Lung (tissue), 12 donors: ENCODE data around the gene CDKN2D. TPM values are rescaled to one million over a fixed set of nuclear protein-coding genes. Genes with fewer than 3 reads are reported as not detected.

Experiments
- ATAC-seq: fragments of 200-7000 bp; cut with Tn5 transposase; one replicate; pipeline ENCODE4 v1.9.1; 2020; ENCODE audit warnings: moderate number of reproducible peaks; ENCODE audit not compliant: insufficient read depth, low FRiP score
- DNase-seq, 3 donors: peaks; one replicate each; pipeline ENCODE4 v3.0.0-alpha.2; 2013 to 2017
- H3K27ac ChIP-seq, 2 donors: one replicate each; pipeline ENCODE4 v1.5.1; 2013; ENCODE audit warnings: mild to moderate bottlenecking in 2 of 2, moderate library complexity in 2 of 2, control low read depth in 1 of 2, inconsistent platforms in 1 of 2, low read depth in 1 of 2, low read length in 1 of 2
- H3K27me3 ChIP-seq, 3 donors: one replicate each; pipeline ENCODE4 v1.5.1; 2013; ENCODE audit warnings: low read length in 2 of 3; ENCODE audit not compliant: control insufficient read depth in 3 of 3, insufficient read depth in 3 of 3
- H3K36me3 ChIP-seq, 4 donors: one replicate each; pipeline ENCODE4 v1.5.1; 2013; ENCODE audit warnings: low read length in 4 of 4, mild to moderate bottlenecking in 1 of 4, moderate library complexity in 1 of 4; ENCODE audit not compliant: control insufficient read depth in 4 of 4, insufficient read depth in 4 of 4
- H3K4me1 ChIP-seq, 5 donors: one replicate each; pipeline ENCODE4 v1.5.1; 2013; ENCODE audit warnings: low read length in 5 of 5, mild to moderate bottlenecking in 2 of 5, moderate library complexity in 1 of 5; ENCODE audit not compliant: control insufficient read depth in 5 of 5, insufficient read depth in 5 of 5
- H3K4me3 ChIP-seq: one replicate; pipeline ENCODE4 v1.5.1; 2013; ENCODE audit warnings: mild to moderate bottlenecking, control low read depth, moderate library complexity
- H3K9ac ChIP-seq, 2 donors: one replicate each; pipeline ENCODE4 v1.5.1; 2013; ENCODE audit warnings: low read length in 2 of 2, control low read depth in 1 of 2; ENCODE audit not compliant: insufficient read depth in 1 of 2
- H3K9me3 ChIP-seq, 4 donors: one replicate each; pipeline ENCODE4 v1.5.1; 2013; ENCODE audit warnings: low read length in 3 of 4, mild to moderate bottlenecking in 1 of 4, moderate library complexity in 1 of 4; ENCODE audit not compliant: control insufficient read depth in 4 of 4, insufficient read depth in 3 of 4
- WGBS, 2 donors: extraction: QIAGEN DNeasy Blood & Tissue Kit; methylation state at CpG; one replicate each; pipeline ENCODE4 v1.1.7; 2013; 5-methylcytosine and 5-hydroxymethylcytosine counted together
- polyA plus RNA-seq, 2 donors: library from polyadenylated mRNA; stranded (reverse); fragments of 200-250 nt; gene quantifications; one replicate each; pipeline ENCODE4 v1.2.1, GENCODE V29; 2013
- total RNA-seq, 2 donors: library from RNA; depleted of rRNA in 1 of 2; stranded (reverse); fragments of >200 nt in 1 of 2; gene quantifications; one replicate each; pipeline ENCODE4 v1.2.1, GENCODE V29; 2014 to 2021
- TF ChIP-seq, protein P1 (sequence below): IDR thresholded peaks from 2 replicates; pipeline ENCODE4 v1.5.1; 2012; ENCODE audit warnings: mild to moderate bottlenecking; ENCODE audit errors: control extremely low read depth, extremely low read depth
- donor health status: control.
- donor health status: control.
- donor health status: Bipolar disorder and iron deficiency.
- donor health status: healthy.
- donor health status: DM: yes; HTN: yes; CAD: no.

The CDKN2D gene
- total and polyA plus RNA-seq, 4 donors: 12.5 to 74.9 (median 13.9) TPM

DNA sequence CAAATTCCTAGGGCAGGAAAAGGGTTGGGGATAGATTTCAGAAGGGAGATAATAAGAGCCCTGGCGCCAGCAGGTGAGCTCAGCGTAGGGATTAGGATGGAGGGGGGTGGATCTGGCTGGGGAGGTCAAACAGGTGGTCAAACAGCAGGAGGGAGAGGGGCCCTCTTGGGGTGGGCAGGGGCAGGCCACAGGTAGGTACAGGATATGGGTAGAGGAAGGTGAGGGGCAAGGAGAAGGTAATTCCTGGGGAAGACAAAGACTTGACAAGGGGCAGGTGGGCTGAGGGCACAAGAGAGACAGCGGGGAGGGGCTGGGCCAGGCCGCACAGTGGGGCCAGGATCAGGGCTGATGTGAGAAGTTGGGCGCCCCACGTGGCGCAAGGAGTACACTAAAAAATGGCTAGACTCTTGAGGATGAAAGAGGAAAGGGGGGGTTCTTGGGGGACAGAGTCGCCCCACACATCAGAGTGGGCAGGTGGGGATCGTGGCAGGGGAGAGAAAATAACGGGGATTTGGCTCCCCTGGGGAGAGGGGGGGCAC lies 3.7 kb downstream of the CDKN2D start:
- H3K4me3 ChIP-seq: peak overlapping the region; percentile 88
- ATAC-seq: no peak
- peak; percentile 43 to 57 (median 54) for DNase-seq
- H3K27ac ChIP-seq: peak overlapping the region; percentile 84 to 89
- 10 to 18% methylated on average over 9 to 10 of the region's 10 CpGs for WGBS, 2 donors
- H3K36me3 ChIP-seq: peaks cover 3 to 13% (median 5%) of the 10 kb centered on the region in 4 donors
- TF ChIP-seq, protein P1, sequence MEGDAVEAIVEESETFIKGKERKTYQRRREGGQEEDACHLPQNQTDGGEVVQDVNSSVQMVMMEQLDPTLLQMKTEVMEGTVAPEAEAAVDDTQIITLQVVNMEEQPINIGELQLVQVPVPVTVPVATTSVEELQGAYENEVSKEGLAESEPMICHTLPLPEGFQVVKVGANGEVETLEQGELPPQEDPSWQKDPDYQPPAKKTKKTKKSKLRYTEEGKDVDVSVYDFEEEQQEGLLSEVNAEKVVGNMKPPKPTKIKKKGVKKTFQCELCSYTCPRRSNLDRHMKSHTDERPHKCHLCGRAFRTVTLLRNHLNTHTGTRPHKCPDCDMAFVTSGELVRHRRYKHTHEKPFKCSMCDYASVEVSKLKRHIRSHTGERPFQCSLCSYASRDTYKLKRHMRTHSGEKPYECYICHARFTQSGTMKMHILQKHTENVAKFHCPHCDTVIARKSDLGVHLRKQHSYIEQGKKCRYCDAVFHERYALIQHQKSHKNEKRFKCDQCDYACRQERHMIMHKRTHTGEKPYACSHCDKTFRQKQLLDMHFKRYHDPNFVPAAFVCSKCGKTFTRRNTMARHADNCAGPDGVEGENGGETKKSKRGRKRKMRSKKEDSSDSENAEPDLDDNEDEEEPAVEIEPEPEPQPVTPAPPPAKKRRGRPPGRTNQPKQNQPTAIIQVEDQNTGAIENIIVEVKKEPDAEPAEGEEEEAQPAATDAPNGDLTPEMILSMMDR: no peak
- H3K9ac ChIP-seq: peak overlapping the region in 1 of 2 donors; percentile 55
- no peaks in the 10 kb centered on the region for H3K27me3 ChIP-seq
- no peaks in the 10 kb centered on the region for H3K9me3 ChIP-seq
- H3K4me1 ChIP-seq: peaks cover 0 to 30% (median 13%) of the 10 kb centered on the region in 5 donors

DNA sequence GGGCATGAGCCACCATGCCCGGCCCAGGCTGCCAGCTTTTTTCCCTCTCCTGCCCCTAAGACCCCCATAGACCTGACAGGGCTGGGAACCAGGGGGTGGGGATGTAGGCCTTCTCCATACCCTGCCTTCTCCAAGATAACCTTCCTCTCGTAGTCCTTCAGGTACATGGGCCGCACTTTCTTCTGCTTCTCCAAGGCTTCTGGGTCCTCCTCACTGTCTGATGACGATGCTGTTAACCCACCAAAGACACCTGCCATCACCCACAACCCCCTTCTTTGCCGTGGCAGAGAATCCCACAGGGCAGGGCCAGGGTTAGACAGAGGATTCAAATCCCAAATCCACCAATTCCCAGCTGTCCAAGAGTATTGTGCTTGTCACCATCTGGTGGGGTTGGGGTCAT lies 6.2 kb downstream of the CDKN2D start:
- TF ChIP-seq, protein P1: no peak
- DNase-seq (no peak), ATAC-seq (no peak)
- Histone ChIP-seq H3K27me3 (no peaks in the 10 kb centered on the region), H3K9me3 (no peaks in the 10 kb centered on the region), H3K36me3 (peaks cover 7 to 33% (median 14%) of the 10 kb centered on the region in 4 donors), H3K4me3 (no peak overlapping the region), H3K27ac (no peak overlapping the region), H3K9ac (no peak overlapping the region), H3K4me1 (peaks cover 0 to 21% (median 11%) of the 10 kb centered on the region in 5 donors)
- 96% methylated on average over 5 of the region's 5 CpGs for WGBS, 2 donors

DNA sequence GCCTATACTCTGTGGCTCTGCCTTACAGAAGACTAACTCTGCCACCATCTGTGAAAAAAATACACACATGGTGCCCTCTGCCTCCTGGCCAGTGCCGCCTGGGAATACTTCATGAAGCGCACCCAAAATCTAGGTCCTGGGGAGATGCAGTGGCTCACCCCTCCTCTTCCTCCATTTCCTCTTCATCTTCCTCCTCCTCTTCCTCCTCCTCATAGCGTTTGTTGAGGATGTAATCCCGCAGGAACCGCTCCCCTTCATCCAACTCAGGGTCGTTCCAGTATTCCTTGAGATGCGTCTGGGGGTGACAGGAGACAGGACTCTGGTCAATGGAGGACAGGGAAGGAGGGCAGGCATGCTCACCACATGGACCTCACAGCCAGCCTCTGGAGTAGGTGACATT lies 8.6 kb downstream of the CDKN2D start:
- no peaks in the 10 kb centered on the region for H3K9me3 ChIP-seq
- WGBS, 2 donors: 86% methylated on average over 7 of the region's 7 CpGs
- TF ChIP-seq, protein P1: no peak
- no peak overlapping the region for H3K27ac ChIP-seq
- ATAC-seq (no peak), DNase-seq (no peak)
- no peak overlapping the region for H3K4me3 ChIP-seq
- no peaks in the 10 kb centered on the region for H3K27me3 ChIP-seq
- peaks cover 7 to 49% (median 22%) of the 10 kb centered on the region in 4 donors for H3K36me3 ChIP-seq
- H3K9ac ChIP-seq: no peak overlapping the region
- peaks cover 0 to 5% (median 0%) of the 10 kb centered on the region in 5 donors for H3K4me1 ChIP-seq
